Activated CD4-positive, alpha-beta T cell treated with anti-CD3 and anti-CD28 coated beads for 1 hour (primary cell): ENCODE measurements around the gene KRTAP12-2.
"Not testable (repeated sequence)": the region's sequence is repeated elsewhere in the genome, so short reads cannot be mapped to it uniquely, and the experiment has no call there.

Source experiments
- DNase-seq: peaks from one replicate; pipeline ENCODE4 v3.0.0-alpha.2; 2020

The KRTAP12-2 gene

DNA sequence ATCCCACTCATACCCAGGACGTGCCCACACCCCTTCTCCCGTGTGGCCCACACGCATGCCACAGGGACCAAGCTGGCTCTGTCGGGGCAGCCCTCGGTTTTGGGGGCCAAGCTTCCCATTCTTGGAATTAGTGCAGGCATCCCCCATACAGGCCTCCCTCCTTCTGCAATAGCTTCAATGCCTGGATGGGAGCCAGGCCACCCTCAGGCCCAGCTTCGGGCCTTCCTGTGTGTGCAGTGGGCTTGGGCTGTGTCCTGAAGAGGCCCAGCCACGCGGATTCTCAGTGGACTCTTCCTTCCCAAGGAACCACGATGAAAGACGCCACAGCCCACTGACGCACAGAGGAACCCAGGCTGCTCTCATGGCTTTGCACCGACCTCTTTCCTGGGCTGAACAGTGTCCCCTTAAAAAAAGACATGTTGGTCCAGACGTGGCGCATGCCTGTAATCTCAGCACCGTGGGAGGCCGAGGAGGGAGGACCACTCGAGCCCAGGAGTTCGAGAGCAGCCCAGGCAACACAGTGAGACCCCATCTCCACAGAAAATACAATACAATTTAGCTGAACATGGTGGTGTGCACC, 17.1 kb downstream of the KRTAP12-2 start:
- DNase-seq = no peak

DNA sequence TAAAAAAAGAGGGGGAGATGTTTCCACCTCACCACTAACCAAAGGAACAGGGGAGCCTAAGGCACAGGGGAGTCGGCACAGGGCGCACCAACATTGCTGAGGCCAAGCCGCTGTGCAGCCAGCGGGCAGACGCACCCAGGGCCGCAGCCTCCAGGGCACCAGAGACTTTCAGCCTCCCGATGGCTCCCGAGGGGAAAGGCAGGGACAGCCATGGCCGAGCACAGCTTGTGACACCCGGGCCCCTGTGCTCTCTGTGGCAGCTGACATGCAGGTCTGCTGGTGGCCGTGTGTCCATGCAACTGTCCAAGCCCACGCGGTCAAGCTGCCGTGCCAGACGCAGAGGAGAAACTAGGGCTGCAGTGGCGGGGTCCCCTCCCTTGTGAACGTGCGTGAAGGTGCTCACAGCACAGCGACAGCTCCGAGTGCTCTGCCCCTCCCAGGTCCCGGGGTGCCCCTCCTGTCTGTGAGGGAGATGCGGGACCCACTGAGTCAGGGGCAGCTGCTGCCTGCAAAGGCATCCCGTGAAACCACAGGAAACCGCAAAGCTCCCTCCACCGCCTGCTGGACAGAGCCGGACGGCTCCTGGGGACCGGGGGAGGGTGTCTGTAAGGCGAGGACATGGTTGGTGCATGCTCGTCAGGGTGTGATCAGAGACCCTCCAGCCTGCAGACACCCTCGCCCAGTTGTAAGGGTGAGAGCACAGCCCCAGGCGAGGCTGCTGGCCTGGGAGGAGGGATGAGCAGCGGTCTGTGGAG, 18.0 kb downstream of the KRTAP12-2 start:
- DNase-seq = no peak

DNA sequence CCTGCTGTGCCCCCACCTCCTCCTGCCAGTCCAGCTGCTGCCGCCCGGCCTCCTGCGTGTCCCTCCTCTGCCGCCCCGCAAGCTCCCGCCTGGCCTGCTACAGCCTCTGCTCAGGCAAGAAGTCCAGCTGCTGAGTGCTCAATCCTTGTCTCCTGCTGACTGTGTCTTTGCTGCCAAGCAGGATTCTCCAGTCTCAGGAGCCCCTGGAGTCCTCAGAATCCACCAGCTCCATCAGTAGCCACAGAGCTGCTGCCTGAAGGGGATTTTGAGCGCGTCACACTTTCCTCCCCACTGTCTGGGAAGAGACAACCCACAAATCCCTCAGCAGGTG, 19.5 kb downstream of the KRTAP12-2 start:
- DNase-seq = no peak

DNA sequence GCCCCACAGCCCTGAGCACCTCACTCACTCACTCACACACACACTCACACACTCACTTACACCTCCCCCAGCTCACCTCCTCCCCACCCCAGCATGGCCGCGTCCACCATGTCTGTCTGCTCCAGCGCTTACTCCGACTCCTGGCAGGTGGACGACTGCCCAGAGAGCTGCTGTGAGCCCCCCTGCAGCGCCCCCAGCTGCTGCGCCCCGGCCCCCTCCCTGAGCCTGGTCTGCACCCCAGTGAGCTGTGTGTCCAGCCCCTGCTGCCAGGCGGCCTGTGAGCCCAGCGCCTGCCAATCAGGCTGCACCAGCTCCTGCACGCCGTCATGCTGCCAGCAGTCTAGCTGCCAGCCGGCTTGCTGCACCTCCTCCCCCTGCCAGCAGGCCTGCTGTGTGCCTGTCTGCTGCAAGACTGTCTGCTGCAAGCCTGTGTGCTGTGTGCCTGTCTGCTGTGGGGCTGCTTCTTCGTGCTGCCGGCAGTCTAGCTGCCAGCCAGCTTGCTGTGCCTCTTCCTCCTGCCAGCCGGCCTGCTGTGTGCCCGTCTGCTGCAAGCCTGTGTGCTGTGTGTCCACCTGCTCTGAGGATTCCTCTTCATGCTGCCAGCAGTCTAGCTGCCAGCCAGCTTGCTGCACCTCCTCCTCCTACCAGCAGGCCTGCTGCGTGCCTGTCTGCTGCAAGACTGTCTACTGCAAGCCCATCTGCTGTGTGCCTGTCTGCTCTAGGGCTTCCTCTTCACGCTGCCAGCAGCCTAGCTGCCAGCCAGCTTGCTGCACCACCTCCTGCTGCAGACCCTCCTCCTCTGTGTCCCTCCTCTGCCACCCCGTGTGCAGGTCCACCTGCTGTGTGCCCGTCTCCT, 20.1 kb downstream of the KRTAP12-2 start, which contains the start of gene KRTAP10-11:
Gene KRTAP10-11 (plus strand): TSS at position 49 of the 856 bp plus-strand sequence. CDS start 45 bp downstream, at position 94.
- not testable (repeated sequence) for DNase-seq

DNA sequence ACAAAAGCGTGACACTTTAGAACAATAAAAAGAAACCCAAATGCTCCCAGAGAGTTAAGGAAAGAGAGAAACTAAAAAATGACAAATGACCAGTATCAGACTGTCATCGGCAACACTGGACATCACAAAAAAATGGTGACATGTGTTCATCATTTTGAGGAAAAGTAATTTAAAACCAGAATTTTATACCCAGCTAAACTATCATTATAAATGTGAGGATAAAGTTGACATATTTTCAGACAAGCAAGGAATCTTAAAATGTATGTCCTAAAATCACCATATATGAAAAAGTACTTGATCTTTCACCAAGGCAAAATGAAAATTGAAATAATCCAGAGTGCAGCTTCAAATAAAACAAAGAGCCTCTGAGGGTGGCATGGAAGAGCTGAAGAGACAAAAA, 21.8 kb downstream of the KRTAP12-2 start:
- no peak for DNase-seq

DNA sequence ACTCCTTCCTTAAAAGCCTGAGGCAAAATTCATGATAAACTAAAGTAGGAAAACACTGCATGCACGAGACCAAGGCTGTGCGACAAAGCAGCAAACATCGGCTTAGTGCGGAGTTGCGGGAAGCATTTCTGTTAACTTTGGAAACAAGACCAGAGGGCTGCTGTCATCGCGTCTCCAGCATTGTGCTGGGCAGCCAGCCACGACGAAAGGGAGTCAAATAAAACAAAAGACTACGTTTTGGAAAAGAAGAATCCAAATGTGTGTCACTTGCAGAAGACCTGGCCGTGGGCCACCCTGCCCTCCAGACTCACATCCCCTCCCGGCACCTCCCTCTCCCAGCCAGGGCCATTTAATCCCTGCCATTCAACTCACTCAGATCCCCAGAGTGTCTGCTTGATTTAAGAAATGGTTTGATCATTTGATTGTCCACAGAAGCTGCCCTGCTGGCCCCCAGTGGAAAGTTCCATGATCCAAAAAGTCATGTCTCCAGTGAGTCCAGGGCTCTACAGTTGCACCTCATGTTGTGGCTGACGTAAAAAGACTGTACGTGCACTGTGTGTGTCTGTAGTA, 22.9 kb downstream of the KRTAP12-2 start:
- DNase-seq = no peak

DNA sequence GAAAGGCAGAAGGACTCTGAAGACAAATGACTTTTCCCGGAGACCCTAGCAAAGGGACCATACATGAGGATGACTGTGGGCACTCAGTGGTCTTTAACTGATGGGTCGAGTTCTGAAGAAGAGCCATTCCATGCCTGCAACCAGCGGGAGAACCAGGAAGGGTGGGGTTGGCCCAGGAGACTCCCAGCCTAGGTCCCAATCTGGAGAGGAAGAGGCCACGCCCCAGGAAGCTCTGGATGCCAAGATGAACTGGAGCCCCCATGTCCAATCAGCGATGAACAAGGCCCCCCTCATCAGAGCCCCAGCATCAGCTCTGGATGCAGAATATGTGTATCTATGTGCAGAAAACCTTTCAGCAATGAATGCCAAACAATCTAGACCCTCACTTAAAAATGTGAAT, 26.0 kb downstream of the KRTAP12-2 start:
- no peak for DNase-seq

DNA sequence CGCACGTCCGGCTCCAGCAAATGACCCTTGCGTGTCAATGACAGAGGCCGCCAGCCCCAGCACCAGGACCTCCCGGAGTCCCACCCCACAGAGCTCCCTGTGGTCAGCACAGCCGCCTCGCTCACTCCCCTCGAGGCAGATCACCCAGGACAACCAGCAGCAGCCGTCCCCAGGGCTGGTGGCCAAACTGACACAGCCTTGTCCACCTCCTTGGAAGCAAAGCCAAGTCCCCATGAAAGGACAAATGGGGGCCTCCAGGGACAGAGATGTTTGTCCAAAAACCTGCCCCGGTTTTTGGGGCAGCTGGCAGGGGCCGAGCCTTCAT, 27.4 kb downstream of the KRTAP12-2 start:
- no peak for DNase-seq

DNA sequence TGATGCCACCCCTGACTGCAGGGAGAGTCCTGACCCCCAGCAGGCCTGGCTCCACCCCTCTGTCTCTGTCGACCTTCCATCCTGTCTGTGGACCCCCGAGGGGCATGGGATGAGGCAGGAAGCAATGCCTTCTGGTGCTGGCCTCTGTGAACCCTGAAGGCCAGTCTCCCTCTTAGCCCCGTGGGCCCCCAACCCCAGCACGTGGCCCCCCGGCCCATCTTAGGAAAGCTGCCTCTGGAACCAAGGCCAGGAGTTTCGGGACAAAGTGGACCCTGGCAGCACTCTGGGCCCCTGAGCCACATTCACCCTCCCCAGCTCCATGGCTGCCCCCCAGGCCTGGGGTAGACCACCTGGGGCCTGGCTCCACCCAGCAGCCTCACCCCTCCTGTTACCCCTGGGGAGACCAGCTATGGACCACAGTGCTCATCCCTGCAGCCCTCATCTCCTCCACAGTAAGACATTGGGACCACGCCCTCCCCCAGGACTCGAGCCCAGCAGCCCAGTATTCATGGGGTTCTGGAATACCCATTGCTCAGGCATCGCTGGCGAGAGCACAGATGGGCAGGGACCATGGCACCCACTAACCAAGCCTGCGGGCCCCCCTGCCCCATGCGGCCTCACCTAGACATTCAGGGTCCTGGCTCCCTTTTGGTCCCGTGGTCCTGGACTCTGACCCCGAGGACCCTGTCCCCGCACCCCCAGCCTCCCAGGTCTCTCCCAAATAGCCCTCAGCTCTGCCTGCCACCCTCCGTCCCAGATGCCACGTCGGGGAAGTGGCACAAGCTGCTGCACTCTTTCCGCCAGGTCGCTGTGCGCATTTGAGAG, 28.0 kb downstream of the KRTAP12-2 start:
- DNase-seq = not testable (repeated sequence)

DNA sequence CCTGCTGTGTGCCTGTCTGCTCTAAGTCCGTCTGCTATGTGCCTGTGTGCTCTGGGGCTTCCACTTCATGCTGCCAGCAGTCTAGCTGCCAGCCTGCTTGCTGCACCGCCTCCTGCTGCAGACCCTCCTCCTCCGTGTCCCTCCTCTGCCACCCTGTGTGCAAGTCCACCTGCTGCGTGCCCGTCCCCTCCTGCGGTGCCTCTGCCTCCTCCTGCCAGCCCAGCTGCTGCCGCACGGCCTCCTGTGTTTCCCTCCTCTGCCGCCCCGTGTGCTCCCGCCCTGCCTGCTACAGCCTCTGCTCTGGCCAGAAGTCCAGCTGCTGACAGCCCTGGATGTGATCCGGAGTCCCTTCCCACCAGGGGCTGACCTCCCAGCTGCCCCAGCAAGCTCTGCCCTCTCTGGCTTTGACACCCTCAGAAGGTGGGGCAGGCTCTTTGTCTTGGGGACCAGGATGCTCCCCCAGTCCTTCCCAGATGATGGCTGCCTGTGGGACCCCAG, 28.8 kb downstream of the KRTAP12-2 start:
- not testable (repeated sequence) for DNase-seq

DNA sequence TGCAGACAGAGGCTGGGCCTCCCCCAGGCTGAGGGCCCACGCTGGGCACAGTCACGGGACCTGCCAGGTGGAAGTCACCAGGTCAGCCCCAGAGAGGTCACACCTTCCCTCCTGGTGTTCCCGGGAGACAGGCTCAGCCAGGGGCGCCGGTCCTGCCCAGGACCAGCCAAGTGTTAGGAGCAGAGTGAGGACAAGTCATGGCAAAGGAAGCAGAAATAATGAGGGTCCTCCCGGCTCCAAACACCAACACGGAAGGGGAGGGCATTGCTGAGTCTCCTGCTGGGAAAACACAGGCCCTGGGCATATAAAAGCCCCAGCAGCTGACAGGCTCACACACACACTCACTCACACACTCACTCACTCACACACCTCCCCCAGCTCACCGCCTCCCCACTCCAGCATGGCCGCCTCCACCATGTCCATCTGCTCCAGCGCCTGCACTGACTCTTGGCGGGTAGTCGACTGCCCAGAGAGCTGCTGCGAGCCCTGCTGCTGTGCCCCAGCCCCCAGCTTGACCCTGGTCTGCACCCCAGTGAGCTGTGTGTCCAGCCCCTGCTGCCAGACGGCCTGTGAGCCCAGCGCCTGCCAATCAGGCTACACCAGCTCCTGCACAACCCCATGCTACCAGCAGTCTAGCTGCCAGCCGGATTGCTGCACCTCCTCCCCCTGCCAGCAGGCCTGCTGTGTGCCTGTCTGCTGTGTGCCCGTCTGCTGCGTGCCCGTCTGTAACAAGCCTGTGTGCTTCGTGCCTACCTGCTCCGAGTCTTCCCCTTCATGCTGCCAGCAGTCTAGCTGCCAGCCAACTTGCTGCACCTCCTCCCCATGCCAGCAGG, 29.5 kb downstream of the KRTAP12-2 start, which contains the start of gene KRTAP10-10:
Gene KRTAP10-10 (plus strand): TSS at position 339 of the 833 bp plus-strand sequence. CDS start 62 bp downstream, at position 401.
- no peak for DNase-seq

DNA sequence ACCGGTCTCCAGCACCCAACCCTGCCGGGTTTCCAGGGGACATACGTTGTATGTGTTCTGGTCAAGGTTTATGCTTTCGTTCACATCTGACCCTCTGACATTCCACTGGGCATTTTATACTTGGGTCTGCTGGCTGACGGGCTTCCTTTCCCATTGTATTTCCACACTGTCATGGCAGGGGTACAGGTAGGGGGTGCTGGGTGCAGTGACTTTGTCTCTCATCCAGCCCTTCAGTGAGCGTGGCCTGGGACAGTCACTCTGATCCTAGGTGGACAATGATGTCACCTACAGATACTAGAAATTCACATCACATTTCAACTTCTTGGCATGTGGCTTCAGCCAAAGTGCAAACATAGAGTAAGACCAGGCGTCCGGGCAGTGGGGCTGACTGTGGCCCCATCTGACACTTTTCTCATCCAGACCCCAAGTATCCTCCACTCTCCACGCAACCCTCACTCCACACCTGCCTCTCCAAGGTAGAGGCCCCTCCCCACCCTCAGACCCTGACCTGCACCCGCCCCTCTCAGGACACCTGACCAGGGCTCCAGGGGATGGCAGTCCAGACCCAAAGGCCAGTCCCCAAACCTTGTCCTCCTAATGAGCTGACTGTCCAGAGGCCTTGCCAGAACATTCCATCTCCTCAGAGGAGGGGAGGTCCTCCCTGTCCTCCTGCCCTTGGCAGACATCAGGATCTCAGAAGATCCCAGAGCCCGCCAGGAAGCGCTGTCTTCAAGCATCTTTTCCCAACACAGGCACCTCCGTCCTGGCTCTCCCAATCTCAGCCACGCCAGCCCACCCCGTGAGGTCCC, 30.3 kb downstream of the KRTAP12-2 start:
- DNase-seq = no peak

DNA sequence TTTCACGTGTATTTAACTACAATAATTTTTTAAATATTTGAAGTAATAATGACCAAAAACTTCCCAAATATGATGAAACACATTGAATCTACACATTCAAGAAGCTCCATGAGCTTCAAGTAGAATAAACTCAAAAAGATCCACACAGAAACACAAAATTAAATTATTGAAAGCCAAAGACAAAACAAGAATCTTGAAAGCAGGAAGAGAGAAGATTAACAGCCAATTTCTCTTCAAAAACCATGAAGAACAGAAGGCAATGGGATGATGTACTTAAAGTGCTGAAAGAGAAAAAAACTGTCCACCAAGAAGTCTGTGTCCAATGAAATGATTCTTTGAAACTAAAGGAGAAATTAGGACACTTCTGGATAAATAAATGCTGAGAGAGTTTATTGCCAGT, 34.7 kb downstream of the KRTAP12-2 start:
- DNase-seq = no peak

DNA sequence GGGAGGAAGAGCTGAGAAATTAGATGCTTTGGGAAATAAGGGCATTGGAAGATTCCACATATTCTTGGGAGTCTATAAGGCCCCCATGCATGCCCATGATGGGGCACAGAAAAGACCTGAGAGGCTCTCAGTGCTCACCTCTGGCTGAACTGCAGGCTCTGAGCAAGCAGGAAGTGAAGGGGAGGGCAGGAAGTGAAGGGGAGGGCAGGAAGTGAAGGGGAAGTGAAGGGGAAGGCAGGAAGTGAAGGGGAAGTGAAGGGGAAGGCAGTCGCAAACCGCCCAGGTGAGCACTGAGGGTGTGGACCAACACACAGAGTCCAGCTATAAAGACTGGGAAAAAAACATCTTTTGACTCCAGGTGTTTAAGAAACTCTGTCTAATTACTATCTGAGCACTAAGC, 36.3 kb downstream of the KRTAP12-2 start:
- no peak for DNase-seq

DNA sequence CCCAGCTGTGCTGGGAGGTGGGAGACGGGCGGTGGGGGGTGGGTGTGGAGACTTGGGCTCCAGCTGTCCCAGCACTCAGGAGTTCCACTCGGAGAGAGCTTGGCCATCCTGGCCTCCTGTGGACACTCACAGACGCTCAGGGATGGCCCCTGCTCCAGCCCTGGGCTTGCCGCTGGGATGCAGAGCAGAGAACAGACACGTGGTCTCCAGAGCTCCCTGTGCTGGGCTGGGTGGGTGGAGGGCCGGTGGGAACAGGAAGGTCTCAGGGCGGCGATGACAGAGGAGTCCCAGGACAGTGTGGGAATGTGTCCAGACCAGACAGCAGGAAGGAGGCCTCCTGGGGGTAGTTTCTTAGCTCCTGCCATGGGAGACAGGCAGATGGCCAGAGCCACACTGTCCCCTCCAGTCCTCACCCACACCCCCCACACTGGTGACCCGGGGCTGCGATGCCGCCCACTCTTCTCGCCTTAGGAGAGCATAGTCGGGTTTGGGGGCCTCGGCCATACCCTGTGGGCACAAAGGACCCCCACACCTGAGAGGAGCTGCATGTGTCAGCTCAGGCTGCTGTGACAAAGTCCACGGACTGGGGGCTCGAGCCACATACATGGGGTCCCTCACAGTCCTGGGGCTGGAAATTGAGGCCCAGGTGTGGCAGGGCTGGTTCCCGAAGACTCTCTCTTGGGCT, 37.9 kb downstream of the KRTAP12-2 start:
- DNase-seq = no peak

DNA sequence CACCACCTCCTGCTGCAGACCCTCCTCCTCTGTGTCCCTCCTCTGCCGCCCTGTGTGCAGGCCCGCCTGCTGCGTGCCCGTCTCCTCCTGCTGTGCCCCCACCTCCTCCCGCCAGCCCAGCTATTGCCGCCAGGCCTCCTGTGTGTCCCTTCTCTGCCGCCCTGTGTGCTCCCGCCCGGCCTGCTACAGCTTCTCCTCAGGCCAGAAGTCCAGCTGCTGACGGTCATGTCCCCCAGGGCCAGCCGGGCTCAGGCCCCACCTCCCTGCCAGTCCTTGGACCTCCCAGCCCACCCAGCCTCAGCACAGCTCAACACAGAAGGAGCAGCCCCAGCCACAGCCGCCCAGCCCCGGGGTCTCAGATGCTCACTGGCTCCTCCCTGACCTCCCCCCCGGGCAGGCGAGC, 38.9 kb downstream of the KRTAP12-2 start:
- DNase-seq = not testable (repeated sequence)

DNA sequence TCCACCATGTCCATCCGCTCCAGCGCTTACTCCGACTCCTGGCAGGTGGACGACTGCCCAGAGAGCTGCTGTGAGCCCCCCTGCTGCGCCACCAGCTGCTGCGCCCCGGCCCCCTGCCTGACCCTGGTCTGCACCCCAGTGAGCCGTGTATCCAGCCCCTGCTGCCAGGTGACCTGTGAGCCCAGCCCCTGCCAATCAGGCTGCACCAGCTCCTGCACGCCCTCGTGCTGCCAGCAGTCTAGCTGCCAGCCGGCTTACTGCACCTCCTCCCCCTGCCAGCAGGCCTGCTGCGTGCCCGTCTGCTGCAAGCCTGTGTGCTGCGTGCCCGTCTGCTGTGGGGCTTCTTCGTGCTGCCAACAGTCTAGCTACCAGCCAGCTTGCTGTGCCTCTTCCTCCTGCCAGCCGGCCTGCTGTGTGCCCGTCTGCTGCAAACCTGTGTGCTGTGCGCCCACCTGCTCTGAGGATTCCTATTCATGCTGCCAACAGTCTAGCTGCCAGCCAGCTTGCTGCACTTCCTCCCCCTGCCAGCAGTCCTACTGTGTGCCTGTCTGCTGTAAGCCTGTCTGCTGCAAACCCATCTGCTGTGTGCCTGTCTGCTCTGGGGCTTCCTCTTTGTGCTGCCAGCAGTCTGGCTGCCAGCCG, 39.4 kb downstream of the KRTAP12-2 start:
- not testable (repeated sequence) for DNase-seq

DNA sequence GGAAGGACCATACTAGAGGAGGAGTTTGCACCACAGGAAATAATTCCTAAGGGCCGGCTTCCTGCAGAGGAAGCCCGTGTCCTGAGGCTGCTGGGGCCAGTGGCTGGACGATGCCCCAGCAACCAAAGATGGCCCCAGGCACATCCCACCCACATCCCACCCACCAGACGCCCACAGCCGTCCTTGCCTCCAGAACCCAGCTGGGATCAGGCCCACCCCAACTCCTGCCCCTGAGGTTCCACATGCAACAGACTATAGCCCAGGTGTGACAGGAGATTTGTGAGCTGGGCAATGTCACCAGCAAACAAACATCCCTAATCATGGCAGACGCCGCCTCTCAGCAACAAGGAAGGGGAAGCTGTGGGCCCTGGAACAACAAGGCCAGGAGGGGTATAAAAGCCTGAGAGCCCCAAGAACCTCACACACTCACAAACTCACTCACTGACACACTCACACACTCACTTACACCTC, 40.0 kb downstream of the KRTAP12-2 start, which contains the start of gene KRTAP10-9:
Gene KRTAP10-9 (plus strand): TSS at position 421 of the 471 bp plus-strand sequence. CDS start 79 bp downstream, outside the sequence.
- no peak for DNase-seq

DNA sequence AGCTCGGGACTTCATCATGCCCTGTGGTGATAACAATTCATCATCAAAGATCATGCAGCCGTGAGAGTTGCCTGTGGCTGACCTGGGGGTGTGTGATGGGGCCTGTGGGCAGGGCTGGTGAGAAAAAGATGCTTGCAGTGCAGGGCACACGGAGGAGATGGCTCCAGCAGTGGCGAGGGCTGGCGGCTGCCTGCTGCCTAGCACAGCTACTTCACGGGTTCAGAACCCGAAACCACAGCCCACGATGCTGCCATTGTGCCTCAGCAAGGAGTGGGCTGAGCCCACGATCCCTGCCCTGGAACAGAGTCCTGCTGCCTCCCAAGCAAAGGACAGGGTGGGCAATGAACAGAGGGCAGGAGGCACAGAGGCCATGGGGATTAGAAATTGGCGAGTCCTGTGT, 40.5 kb downstream of the KRTAP12-2 start:
- no peak for DNase-seq
